HCT116 (cell line): ENCODE data around the gene ADPRHL1. TPM values are rescaled to one million over a fixed set of nuclear protein-coding genes. Genes with fewer than 3 reads are reported as not detected.
A peak's percentile ranks its signal among the peaks of the same experiment; 100 is the strongest.

Experiments used
- ATAC-seq: fragments of 200-7000 bp; cut with Tn5 transposase; 2 replicates; pipeline ENCODE4 v1.9.1; 2020; ENCODE audit warnings: mild to moderate bottlenecking, moderate library complexity
- BruUV-seq: library from RNA; stranded (reverse); fragments of 400-500 nt; replicated peaks from 2 replicates; lab custom pipeline; 2021; lab: Mats Ljungman, UMichigan
- CTCF ChIA-PET: fragments of 300-600 bp; sonication (Branson Sonifier 250); formaldehyde crosslinking; loops from one replicate; lab custom pipeline; 2021; ENCODE audit warnings: antibody characterized with exemption; lab: Charles Lee
- POLR2A ChIA-PET: fragments of 300-600, 350-600 bp; sonication (Branson Sonifier 250); formaldehyde crosslinking; loops from one replicate; lab custom pipeline; 2021; ENCODE audit warnings: antibody characterized with exemption; lab: Charles Lee
- RAD21 ChIA-PET, 2 experiments: fragments of 300-600 bp; sonication (Branson Sonifier 250); formaldehyde crosslinking; loops; one replicate each; lab custom pipeline; 2023; ENCODE audit warnings: low total read pairs in 2 of 2; ENCODE audit not compliant: uncharacterized antibody in 2 of 2, unreplicated experiment in 2 of 2, low non-redundant PET in 1 of 2; lab: Charles Lee
- DNase-seq: peaks from one replicate; pipeline ENCODE4 v3.0.0-alpha.2; 2010; ENCODE audit warnings: low read depth, low spot score
- H2AFZ ChIP-seq: fragments of 200-600 bp; shearing (Covaris generic), sonication (generic); 2 replicates; pipeline ENCODE4 v1.6.1; 2017; ENCODE audit warnings: low read depth, mixed run types, mixed read lengths, antibody characterized with exemption, low read length; ENCODE audit not compliant: poor library complexity, severe bottlenecking
- H3K27ac ChIP-seq: 2 replicates; pipeline ENCODE4 v1.5.1; 2012; ENCODE audit warnings: low read depth, low read length
- H3K27me3 ChIP-seq: fragments of 200-600 bp; sonication (generic); 2 replicates; pipeline ENCODE4 v1.6.1; 2016; ENCODE audit warnings: mixed run types, low read length, mixed read lengths; ENCODE audit not compliant: insufficient read depth
- H3K36me3 ChIP-seq, 2 experiments: fragments of 200-500 bp in 1 of 2; fragments of 200-600 bp in 1 of 2; sonication (Bioruptor generic) in 1 of 2; sonication (generic) in 1 of 2; 2 replicates each; pipeline versions ENCODE4 v1.5.1 to v1.6.1; 2014 to 2016; ENCODE audit warnings: low read length in 2 of 2, inconsistent platforms in 1 of 2, mixed read lengths in 1 of 2, mixed run types in 1 of 2; ENCODE audit not compliant: insufficient read depth in 2 of 2, control insufficient read depth in 1 of 2
- H3K4me1 ChIP-seq, 2 experiments: fragments of 200-600 bp in 1 of 2; sonication (generic) in 1 of 2; 2 replicates each; pipeline versions ENCODE4 v1.5.1 to v1.6.1; 2012 to 2017; ENCODE audit warnings: low read length in 2 of 2, inconsistent platforms in 1 of 2, mild to moderate bottlenecking in 1 of 2, mixed read lengths in 1 of 2, mixed run types in 1 of 2, moderate library complexity in 1 of 2; ENCODE audit not compliant: insufficient read depth in 2 of 2, control insufficient read depth in 1 of 2
- H3K4me2 ChIP-seq: fragments of 200-600 bp; sonication (generic); 2 replicates; pipeline ENCODE4 v1.6.1; 2017; ENCODE audit warnings: mixed run types, low read length, mixed read lengths
- H3K4me3 ChIP-seq, 2 experiments: fragments of 200-600 bp in 1 of 2; sonication (generic) in 1 of 2; replicated peaks in 1 of 2; 2 replicates each; pipeline ENCODE4 v1.5.1; 2011 to 2016; ENCODE audit warnings: low read length in 2 of 2, control low read depth in 1 of 2, low read depth in 1 of 2, mild to moderate bottlenecking in 1 of 2, mixed read lengths in 1 of 2, mixed run types in 1 of 2
- H3K79me2 ChIP-seq: fragments of 200-600 bp; sonication (generic); 2 replicates; pipeline ENCODE4 v1.6.1; 2017; ENCODE audit warnings: mild to moderate bottlenecking, mixed run types, low read length, moderate library complexity, mixed read lengths; ENCODE audit not compliant: insufficient read depth
- H3K9ac ChIP-seq: fragments of 200-600 bp; sonication (generic); 2 replicates; pipeline ENCODE4 v1.6.1; 2016; ENCODE audit warnings: low read length, mixed read lengths
- H3K9me2 ChIP-seq: fragments of 200-600 bp; sonication (generic), shearing (Covaris generic); 2 replicates; pipeline ENCODE4 v1.6.1; 2017; ENCODE audit warnings: mixed run types, mild to moderate bottlenecking, moderate library complexity; ENCODE audit not compliant: insufficient read depth
- H3K9me3 ChIP-seq, 2 experiments: fragments of 200-500 bp in 1 of 2; fragments of 200-600 bp in 1 of 2; sonication (Bioruptor generic) in 1 of 2; sonication (generic) in 1 of 2; 2 replicates each; pipeline ENCODE4 v1.6.1; 2014 to 2017; ENCODE audit warnings: low read length in 2 of 2, mixed read lengths in 2 of 2, inconsistent platforms in 1 of 2, low read depth in 1 of 2, mild to moderate bottlenecking in 1 of 2, mixed run types in 1 of 2, moderate library complexity in 1 of 2; ENCODE audit not compliant: control insufficient read depth in 1 of 2, insufficient read depth in 1 of 2
- H4K20me1 ChIP-seq: fragments of 200-600 bp; sonication (generic), shearing (Covaris generic); 2 replicates; pipeline ENCODE4 v1.6.1; 2017; ENCODE audit warnings: mixed run types, mild to moderate bottlenecking, moderate library complexity; ENCODE audit not compliant: insufficient read depth
- CBX3 ChIP-seq: IDR thresholded peaks from 2 replicates; pipeline ENCODE4 v1.6.1; 2012; ENCODE audit warnings: low read depth
- CTCF ChIP-seq, 3 experiments: fragments of 200-600 bp in 1 of 3; sonication (generic) in 1 of 3; IDR thresholded peaks in 2 of 3; conservative IDR thresholded peaks in 1 of 3; 2 replicates each; pipeline ENCODE4 v1.5.1; 2012 to 2017; ENCODE audit warnings: low read depth in 2 of 3, low read length in 2 of 3, antibody characterized with exemption in 1 of 3, borderline replicate concordance in 1 of 3, control low read depth in 1 of 3, mild to moderate bottlenecking in 1 of 3, mixed read lengths in 1 of 3, mixed run types in 1 of 3, moderate library complexity in 1 of 3; ENCODE audit not compliant: insufficient read depth in 1 of 3
- ELF1 ChIP-seq: IDR thresholded peaks from 2 replicates; pipeline ENCODE4 v1.6.1; 2012; ENCODE audit warnings: low read depth, borderline replicate concordance
- EZH2phosphoT487 ChIP-seq: fragments of 200-600 bp; IDR thresholded peaks from 2 replicates; pipeline ENCODE4 v1.6.1; 2018; ENCODE audit warnings: antibody characterized with exemption, borderline replicate concordance
- YY1 ChIP-seq: IDR thresholded peaks from 2 replicates; pipeline ENCODE4 v1.6.1; 2011; ENCODE audit warnings: low read length, low read depth, moderate library complexity, mild to moderate bottlenecking; ENCODE audit not compliant: insufficient replicate concordance; ENCODE audit errors: extremely low read depth
- ZBTB33 ChIP-seq: IDR thresholded peaks from 2 replicates; pipeline ENCODE4 v1.6.1; 2011; ENCODE audit warnings: mild to moderate bottlenecking, low read length, moderate library complexity; ENCODE audit not compliant: insufficient replicate concordance; ENCODE audit errors: extremely low read depth
- intact Hi-C: fragments of 100-400 bp; cut with micrococcal nuclease; formaldehyde crosslinking; loops from 2 replicates; pipeline ENCODE4 v1.10.0; 2022
- total RNA-seq: library from RNA; stranded (reverse); gene quantifications from one replicate; pipeline ENCODE4 v1.2.1, GENCODE V29; 2021; ENCODE audit not compliant: unreplicated experiment

Gene ADPRHL1
- total RNA-seq, 1 experiment from 2014 or later, result 12.6 TPM

GRCh38 chr13:113393226-113393562, 60.1 kb downstream of the ADPRHL1 start:
- peak overlapping the region; percentile 84 to 92 for H3K4me3 ChIP-seq
- no TSS peak for BruUV-seq

More at GRCh38 chr13:113393226-113393562, 60.1 kb downstream of the ADPRHL1 start:
- Histone ChIP-seq H3K27me3 (no peaks in the 10 kb centered on the region), H3K9me3 (no peaks in the 10 kb centered on the region), H3K4me2 (peak overlapping the region; percentile 97), H3K4me1 (peaks cover 2 to 12% of the 10 kb centered on the region in 2 experiments; a peak in 3 of 4 replicates), H4K20me1 (no peaks in the 10 kb centered on the region)
- peak; percentile 33 for ATAC-seq
- POLR2A ChIA-PET, result no interaction called here
- no peak for TF ChIP-seq ELF1
- TF ChIP-seq CBX3, result no peak
- no peak for TF ChIP-seq YY1
- TF ChIP-seq ZBTB33, result no peak
- TF ChIP-seq CTCF (IDR thresholded peaks at IDR 0.05 in 2 of 3, conservative IDR thresholded peaks at IDR 0.05 in 1 of 3; ENCODE audit: borderline replicate concordance in 1 of 3, insufficient read depth in 1 of 3, low read depth in 2 of 3, low read length in 2 of 3), result no peak
- TF ChIP-seq EZH2phosphoT487, result no peak
- TF ChIP-seq, all 23 proteins: peak for 0
- RAD21 ChIA-PET, result no interaction called here
- Histone ChIP-seq H3K9me2 (no peaks in the 10 kb centered on the region), H3K36me3 (no peaks in the 10 kb centered on the region), H2AFZ (no peak overlapping the region), H3K79me2 (no peaks in the 10 kb centered on the region; the same call in 1 of the 2 replicates), H3K9ac (peak overlapping the region; percentile 78), H3K27ac (peak overlapping the region; percentile 72; the same call in 1 of the 2 replicates)
- no peak for DNase-seq
- intact Hi-C loops, result loop anchor here (10.0 kb wide), 1 partner anchor 358 kb away; no protein-coding TSS in a partner anchor
- CTCF ChIA-PET, result no interaction called here
